ENCODE results near the gene CNTN2.

Gene CNTN2

GRCh38 chr1:205091043-205091740, 48.2 kb downstream of the CNTN2 start:
- Histone ChIP-seq H3K4me1 (no peaks in the 10 kb centered on the region), H3K9me3 (no peaks in the 10 kb centered on the region), H3K4me3 (ENCODE audit: low read depth, low read length) (no peak overlapping the region), H3K36me3 (peaks cover 49% of the 10 kb centered on the region), H3K27me3 (no peaks in the 10 kb centered on the region)
- no peak for TF ChIP-seq CTCF (IDR thresholded peaks at IDR 0.05; ENCODE audit: low read depth, low read length)
- no peak for DNase-seq

- no peak for TF ChIP-seq CTCF (IDR thresholded peaks at IDR 0.05; ENCODE audit: low read depth, low read length)
- H3K27me3 ChIP-seq: no peaks in the 10 kb centered on the region
- H3K9me3 ChIP-seq: no peaks in the 10 kb centered on the region
- DNase-seq: no peak
- peaks cover 77% of the 10 kb centered on the region for H3K36me3 ChIP-seq
- H3K4me3 ChIP-seq (ENCODE audit: low read depth, low read length): no peak overlapping the region
- no peaks in the 10 kb centered on the region for H3K4me1 ChIP-seq
Observed at GRCh38 chr1:205095422-205095821, 52.4 kb downstream of the CNTN2 start.

- Histone ChIP-seq H3K36me3 (peaks cover 83% of the 10 kb centered on the region), H3K4me1 (no peaks in the 10 kb centered on the region), H3K9me3 (no peaks in the 10 kb centered on the region), H3K27me3 (no peaks in the 10 kb centered on the region), H3K4me3 (ENCODE audit: low read depth, low read length) (no peak overlapping the region)
- TF ChIP-seq CTCF (IDR thresholded peaks at IDR 0.05; ENCODE audit: low read depth, low read length): no peak
- DNase-seq: no peak
Observed at GRCh38 chr1:205098242-205098641, 55.2 kb downstream of the CNTN2 start.

GRCh38 chr1:205102404-205102803, 59.4 kb downstream of the CNTN2 start:
- no peak for TF ChIP-seq CTCF (IDR thresholded peaks at IDR 0.05; ENCODE audit: low read depth, low read length)
- DNase-seq: no peak
- H3K36me3 ChIP-seq: peaks cover 77% of the 10 kb centered on the region

GRCh38 chr1:205107327-205107726, 64.3 kb downstream of the CNTN2 start:
- no peak for DNase-seq
- H3K27me3 ChIP-seq: no peaks in the 10 kb centered on the region
- H3K9me3 ChIP-seq: no peaks in the 10 kb centered on the region
- H3K36me3 ChIP-seq: peaks cover 51% of the 10 kb centered on the region
- TF ChIP-seq CTCF (IDR thresholded peaks at IDR 0.05; ENCODE audit: low read depth, low read length): no peak
- no peaks in the 10 kb centered on the region for H3K4me1 ChIP-seq
- no peak overlapping the region for H3K4me3 ChIP-seq (ENCODE audit: low read depth, low read length)

More at GRCh38 chr1:205102404-205102803, 59.4 kb downstream of the CNTN2 start:
- no peak overlapping the region for H3K4me3 ChIP-seq (ENCODE audit: low read depth, low read length)
- H3K9me3 ChIP-seq: no peaks in the 10 kb centered on the region
- H3K4me1 ChIP-seq: no peaks in the 10 kb centered on the region
- H3K27me3 ChIP-seq: no peaks in the 10 kb centered on the region

GRCh38 chr1:205108464-205108863, 65.5 kb downstream of the CNTN2 start:
- Histone ChIP-seq H3K27me3 (no peaks in the 10 kb centered on the region), H3K4me1 (no peaks in the 10 kb centered on the region), H3K36me3 (peaks cover 47% of the 10 kb centered on the region), H3K9me3 (no peaks in the 10 kb centered on the region), H3K4me3 (ENCODE audit: low read depth, low read length) (no peak overlapping the region)
- DNase-seq: no peak
- TF ChIP-seq CTCF (IDR thresholded peaks at IDR 0.05; ENCODE audit: low read depth, low read length): no peak
